Middle frontal gyrus (tissue), 1 donor: Measurements from ENCODE around the gene PHKG2.
A peak's percentile ranks its signal among the peaks of the same experiment; 100 is the strongest.

Source experiments
- DNase-seq: peaks from one replicate; pipeline ENCODE4 v3.0.0-alpha.2; 2015; ENCODE audit warnings: low spot score; ENCODE audit errors: extremely low spot score

The PHKG2 gene

GRCh38 chr16:30773826-30774225 lies 25.6 kb downstream of the PHKG2 start:
- DNase-seq: no peak

GRCh38 chr16:30774367-30775130 lies 26.3 kb downstream of the PHKG2 start:
- DNase-seq: no peak

GRCh38 chr16:30775131-30775391 lies 26.8 kb downstream of the PHKG2 start:
- no peak for DNase-seq

- peak; percentile 74 for DNase-seq
Observed at GRCh38 chr16:30775392-30776188, 27.4 kb downstream of the PHKG2 start.

- no peak for DNase-seq
Observed at GRCh38 chr16:30777591-30778297, 29.5 kb downstream of the PHKG2 start.

- DNase-seq: no peak
Observed at GRCh38 chr16:30778549-30779244, 30.5 kb downstream of the PHKG2 start.

- no peak for DNase-seq
Observed at GRCh38 chr16:30779596-30779995, 31.4 kb downstream of the PHKG2 start.

GRCh38 chr16:30780021-30780420 lies 31.8 kb downstream of the PHKG2 start:
- no peak for DNase-seq

GRCh38 chr16:30780549-30780948 lies 32.3 kb downstream of the PHKG2 start:
- no peak for DNase-seq

GRCh38 chr16:30782486-30783279 lies 34.5 kb downstream of the PHKG2 start:
- DNase-seq: no peak

GRCh38 chr16:30783280-30784109 lies 35.3 kb downstream of the PHKG2 start:
- no peak for DNase-seq

- no peak for DNase-seq
Observed at GRCh38 chr16:30784215-30784614, 36.0 kb downstream of the PHKG2 start.

GRCh38 chr16:30785126-30786106 lies 37.2 kb downstream of the PHKG2 start:
- DNase-seq: no peak

GRCh38 chr16:30786115-30786935 lies 38.1 kb downstream of the PHKG2 start:
- DNase-seq: no peak

- DNase-seq: peak; percentile 65
Observed at GRCh38 chr16:30786936-30787612, 38.8 kb downstream of the PHKG2 start, which contains the start of gene ZNF629. ZNF629 (minus strand) TSS chr16:30787205; CDS start chr16:30784482, 2,723 bp downstream.

GRCh38 chr16:30787613-30788378 lies 39.6 kb downstream of the PHKG2 start:
- DNase-seq: no peak
